ENCODE results near the gene BEGAIN. TPM values are rescaled to one million over a fixed set of nuclear protein-coding genes. Genes with fewer than 3 reads are reported as not detected.

BEGAIN gene
- total RNA-seq, 1 donor from 2014 or later: 1.5 TPM

GRCh38 chr14:100526632-100527031, 60.6 kb downstream of the BEGAIN start:
- H3K4me3 ChIP-seq: no peak overlapping the region
- ATAC-seq: peak; percentile 30
- no peak for TF ChIP-seq CTCF (IDR thresholded peaks at IDR 0.05)
- intact Hi-C loops (cut with DNase I): no loop called here
- no peaks in the 10 kb centered on the region for H3K9me3 ChIP-seq
- H3K27ac ChIP-seq: no peak overlapping the region
- no peaks in the 10 kb centered on the region for H3K4me1 ChIP-seq
- peaks cover 12% of the 10 kb centered on the region for H3K36me3 ChIP-seq
- no peaks in the 10 kb centered on the region for H3K27me3 ChIP-seq
- DNase-seq: peak; percentile 12

GRCh38 chr14:100526057-100526456, 61.2 kb downstream of the BEGAIN start:
- intact Hi-C loops (cut with DNase I): no loop called here
- Histone ChIP-seq H3K36me3 (peaks cover 12% of the 10 kb centered on the region), H3K4me1 (no peaks in the 10 kb centered on the region), H3K9me3 (no peaks in the 10 kb centered on the region), H3K4me3 (no peak overlapping the region), H3K27ac (no peak overlapping the region), H3K27me3 (no peaks in the 10 kb centered on the region)
- ATAC-seq: no peak
- no peak for TF ChIP-seq CTCF (IDR thresholded peaks at IDR 0.05)
- DNase-seq: peak; percentile 33

- Histone ChIP-seq H3K9me3 (no peaks in the 10 kb centered on the region), H3K4me1 (no peaks in the 10 kb centered on the region), H3K4me3 (no peak overlapping the region), H3K27me3 (no peaks in the 10 kb centered on the region), H3K36me3 (peaks cover 12% of the 10 kb centered on the region), H3K27ac (no peak overlapping the region)
- intact Hi-C loops (cut with DNase I): no loop called here
- DNase-seq (peak; percentile 36), ATAC-seq (no peak)
- no peak for TF ChIP-seq CTCF (IDR thresholded peaks at IDR 0.05)
Observed at GRCh38 chr14:100525615-100526014, 61.6 kb downstream of the BEGAIN start.

GRCh38 chr14:100524933-100525243, 62.3 kb downstream of the BEGAIN start:
- Histone ChIP-seq H3K4me1 (no peaks in the 10 kb centered on the region), H3K27me3 (no peaks in the 10 kb centered on the region), H3K9me3 (no peaks in the 10 kb centered on the region), H3K4me3 (no peak overlapping the region), H3K36me3 (peaks cover 12% of the 10 kb centered on the region), H3K27ac (no peak overlapping the region)
- no peak for TF ChIP-seq CTCF (IDR thresholded peaks at IDR 0.05)
- peak; percentile 42 for DNase-seq
- no peak for ATAC-seq
- intact Hi-C loops (cut with DNase I): no loop called here

GRCh38 chr14:100524233-100524932, 62.8 kb downstream of the BEGAIN start:
- Histone ChIP-seq H3K4me3 (no peak overlapping the region), H3K36me3 (peaks cover 12% of the 10 kb centered on the region), H3K4me1 (no peaks in the 10 kb centered on the region), H3K9me3 (no peaks in the 10 kb centered on the region), H3K27me3 (no peaks in the 10 kb centered on the region), H3K27ac (no peak overlapping the region)
- intact Hi-C loops (cut with DNase I): no loop called here
- DNase-seq: peak; percentile 13
- no peak for ATAC-seq
- no peak for TF ChIP-seq CTCF (IDR thresholded peaks at IDR 0.05)

- no peaks in the 10 kb centered on the region for H3K4me1 ChIP-seq
- H3K36me3 ChIP-seq: peaks cover 12% of the 10 kb centered on the region
- no peak overlapping the region for H3K4me3 ChIP-seq
- no peaks in the 10 kb centered on the region for H3K27me3 ChIP-seq
- DNase-seq (no peak), ATAC-seq (no peak)
- intact Hi-C loops (cut with DNase I): no loop called here
- no peaks in the 10 kb centered on the region for H3K9me3 ChIP-seq
- no peak overlapping the region for H3K27ac ChIP-seq
- no peak for TF ChIP-seq CTCF (IDR thresholded peaks at IDR 0.05)
Observed at GRCh38 chr14:100523843-100524169, 63.4 kb downstream of the BEGAIN start.
